ENCODE measurements around the gene GAK.

GAK gene

GRCh38 chr4:801436-802124 lies 130.5 kb downstream of the GAK start:
- FAIRE-seq (no peak), DNase-seq (ENCODE audit: insufficient read length, low spot score) (no peak)
- no peak for TF ChIP-seq CTCF (IDR thresholded peaks at IDR 0.05; ENCODE audit: insufficient read depth, missing control alignments)

Measured in D721Med (cell line).